Hepatocyte (in vitro differentiated cells): ENCODE measurements around the gene GALNT13.

Source experiments
- EZH2 ChIP-seq: fragments of 200-600 bp; sonication (generic); IDR thresholded peaks from 2 replicates; pipeline ENCODE4 v1.6.1; 2016; ENCODE audit warnings: antibody characterized with exemption, mild to moderate bottlenecking, borderline replicate concordance
- TF ChIP-seq, protein P1 (sequence below): fragments of 200-600 bp; sonication (generic); IDR thresholded peaks from 2 replicates; pipeline ENCODE4 v1.5.1; 2016; ENCODE audit warnings: antibody characterized with exemption, mild to moderate bottlenecking; ENCODE audit not compliant: poor library complexity

GRCh38 chr2:154048905-154049304, 177.2 kb downstream of the GALNT13 start:
- TF ChIP-seq, protein P1, sequence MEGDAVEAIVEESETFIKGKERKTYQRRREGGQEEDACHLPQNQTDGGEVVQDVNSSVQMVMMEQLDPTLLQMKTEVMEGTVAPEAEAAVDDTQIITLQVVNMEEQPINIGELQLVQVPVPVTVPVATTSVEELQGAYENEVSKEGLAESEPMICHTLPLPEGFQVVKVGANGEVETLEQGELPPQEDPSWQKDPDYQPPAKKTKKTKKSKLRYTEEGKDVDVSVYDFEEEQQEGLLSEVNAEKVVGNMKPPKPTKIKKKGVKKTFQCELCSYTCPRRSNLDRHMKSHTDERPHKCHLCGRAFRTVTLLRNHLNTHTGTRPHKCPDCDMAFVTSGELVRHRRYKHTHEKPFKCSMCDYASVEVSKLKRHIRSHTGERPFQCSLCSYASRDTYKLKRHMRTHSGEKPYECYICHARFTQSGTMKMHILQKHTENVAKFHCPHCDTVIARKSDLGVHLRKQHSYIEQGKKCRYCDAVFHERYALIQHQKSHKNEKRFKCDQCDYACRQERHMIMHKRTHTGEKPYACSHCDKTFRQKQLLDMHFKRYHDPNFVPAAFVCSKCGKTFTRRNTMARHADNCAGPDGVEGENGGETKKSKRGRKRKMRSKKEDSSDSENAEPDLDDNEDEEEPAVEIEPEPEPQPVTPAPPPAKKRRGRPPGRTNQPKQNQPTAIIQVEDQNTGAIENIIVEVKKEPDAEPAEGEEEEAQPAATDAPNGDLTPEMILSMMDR: no peak
- no peak for TF ChIP-seq EZH2
